SK-MEL-5 (cell line): ENCODE results near the gene SUSD6. TPM values are rescaled to one million over a fixed set of nuclear protein-coding genes. Genes with fewer than 3 reads are reported as not detected.
A peak's percentile ranks its signal among the peaks of the same experiment; 100 is the strongest.

Source experiments
- DNase-seq: peaks from one replicate; pipeline ENCODE4 v3.0.0-alpha.2; 2016; ENCODE audit warnings: low read depth, low spot score
- in situ Hi-C: cut with HindIII; loops from 2 replicates; pipeline ENCODE4 v1.10.0; 2016; ENCODE audit warnings: low sequenced_read_pairs, high pct_unique_total_duplicates, low pct_unique_long_range_greater_than_20kb
- total RNA-seq: library from RNA; depleted of rRNA; stranded (reverse); fragments of >200 nt; shearing (Covaris generic); gene quantifications from 2 replicates; pipeline ENCODE4 v1.2.3, GENCODE V29; 2014

SUSD6 gene
- total RNA-seq, 1 experiment from 2014 or later, result 3.5 TPM

DNA sequence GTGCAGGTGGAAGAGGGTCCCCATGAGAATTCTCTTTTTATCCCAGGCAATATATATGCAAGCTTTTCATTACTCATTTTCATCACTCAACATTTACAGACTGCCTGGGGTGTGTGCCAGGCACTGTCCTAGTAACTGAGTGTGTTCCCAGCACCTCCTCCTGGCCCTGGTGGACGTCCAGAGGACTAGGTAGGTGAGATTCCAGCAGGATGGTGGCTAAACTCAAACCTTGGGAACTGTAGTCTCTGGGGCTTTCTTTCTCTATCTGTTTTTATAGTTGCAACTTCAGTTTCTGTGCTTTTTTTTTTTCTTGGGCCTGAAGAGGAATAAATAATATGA lies 63.8 kb downstream of the SUSD6 start:
- in situ Hi-C loops, result no loop called here
- DNase-seq, result no peak

DNA sequence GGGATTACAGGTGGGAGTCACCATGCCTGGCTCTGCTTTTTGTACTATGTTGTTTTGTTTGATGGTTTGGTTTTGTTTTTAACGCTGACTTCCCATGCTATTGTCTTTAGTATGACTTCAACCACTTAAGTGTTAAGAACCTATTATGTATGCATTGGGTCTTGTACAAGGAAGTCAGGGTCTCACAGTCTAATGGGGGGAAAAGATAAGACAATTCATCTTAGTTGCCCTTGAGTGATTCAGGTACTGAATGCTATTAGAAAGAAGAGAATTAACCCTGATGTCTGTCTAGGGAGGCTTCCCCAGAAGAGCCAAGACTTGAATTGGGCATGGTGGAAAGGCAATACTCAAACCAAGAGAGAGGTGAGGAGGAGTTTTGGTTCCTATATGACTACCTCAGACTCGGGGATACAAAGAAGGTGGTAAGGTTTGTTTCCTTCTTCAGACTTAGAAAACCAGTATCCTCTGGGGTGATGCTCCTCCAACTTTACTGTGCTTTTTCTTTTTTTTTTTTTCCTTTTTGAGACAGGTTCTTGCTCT lies 64.6 kb downstream of the SUSD6 start:
- in situ Hi-C loops, result no loop called here
- no peak for DNase-seq

DNA sequence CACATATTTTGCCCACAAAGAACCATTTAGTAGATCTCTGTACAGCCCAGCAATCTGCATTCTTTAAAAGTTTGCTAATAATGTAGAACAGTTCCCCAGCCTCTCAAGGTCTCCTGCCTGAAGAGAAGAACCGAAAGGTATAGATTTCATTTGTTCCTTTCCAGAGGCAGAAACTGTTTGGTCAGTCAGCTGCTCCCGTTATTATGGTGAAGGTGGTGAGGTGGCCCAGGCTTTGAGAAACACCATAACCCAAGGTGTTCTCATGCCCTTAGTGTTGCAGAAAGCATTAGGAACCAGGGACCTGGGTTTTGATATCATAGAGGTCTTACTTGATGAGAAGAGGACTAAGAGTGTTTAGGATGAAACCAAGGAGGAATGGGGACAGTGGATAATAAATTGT lies 65.3 kb downstream of the SUSD6 start:
- DNase-seq, result no peak
- in situ Hi-C loops, result no loop called here

DNA sequence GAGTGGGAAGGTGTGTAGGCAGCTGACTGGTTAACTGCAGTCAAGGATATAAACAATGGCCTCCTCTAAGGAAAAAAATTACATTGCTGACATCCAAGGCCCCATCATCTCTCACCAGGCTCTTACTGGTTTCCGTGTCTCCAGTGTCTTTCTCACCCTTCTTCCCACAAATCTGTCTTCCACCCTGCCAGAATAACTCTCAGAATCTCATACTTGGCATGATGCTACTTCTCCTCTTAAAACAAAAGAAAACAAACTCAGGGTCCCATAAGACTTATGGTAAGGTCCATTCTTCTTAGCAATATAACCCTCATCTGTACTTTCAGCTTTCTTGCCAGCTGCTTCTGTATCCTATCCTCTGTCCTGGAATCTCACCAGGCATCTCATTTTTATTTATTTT lies 68.9 kb downstream of the SUSD6 start:
- in situ Hi-C loops, result no loop called here
- no peak for DNase-seq

DNA sequence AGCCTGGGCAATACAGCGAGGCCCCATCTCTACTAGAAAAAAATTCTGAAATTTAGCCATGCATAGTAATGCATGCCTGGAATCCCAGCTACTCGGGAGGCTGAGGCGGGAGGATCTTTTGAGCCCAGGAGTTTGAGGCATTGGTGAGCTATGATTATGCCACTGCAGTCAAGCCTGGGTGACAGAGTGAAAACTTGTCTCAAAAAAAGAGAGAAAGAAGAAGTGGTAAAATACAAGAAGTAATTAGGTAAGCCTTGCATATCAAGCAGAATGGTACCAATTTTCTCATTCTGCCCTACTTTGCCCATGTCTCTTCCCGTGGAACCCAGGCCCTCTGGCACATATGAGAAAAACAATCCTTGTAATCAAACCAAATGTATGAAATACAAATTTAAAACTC lies 70.7 kb downstream of the SUSD6 start:
- in situ Hi-C loops, result no loop called here
- no peak for DNase-seq

DNA sequence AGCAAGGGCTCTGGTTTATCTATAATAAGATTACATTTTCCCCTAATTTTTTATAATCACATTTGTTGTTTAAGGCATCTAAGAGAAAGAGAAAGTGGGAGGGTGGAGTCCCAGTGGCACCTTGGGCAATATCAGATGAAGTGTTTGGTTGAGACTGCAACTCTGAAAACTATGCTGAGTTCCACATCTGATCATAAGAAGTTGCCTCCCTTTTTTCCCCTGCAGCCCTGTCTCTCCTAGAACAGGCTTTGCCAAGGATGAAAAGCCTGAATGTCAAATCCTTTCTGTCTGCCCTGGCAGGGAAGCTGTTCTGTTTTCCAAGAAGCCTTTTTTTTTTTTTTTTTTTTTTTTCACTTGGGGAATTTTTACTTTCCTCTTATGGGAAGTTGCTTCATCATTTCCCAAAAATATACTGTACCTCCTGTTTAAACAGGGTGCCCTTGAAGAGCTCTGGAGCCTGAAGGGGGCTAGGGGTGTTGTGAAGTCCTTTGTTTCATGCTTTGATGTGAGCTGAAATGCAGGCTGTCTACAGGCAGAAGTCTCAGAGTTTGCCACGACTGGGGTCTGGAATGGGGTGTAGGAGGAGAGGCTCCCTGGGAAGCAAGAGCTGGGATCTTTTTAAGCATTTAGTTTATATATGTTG lies 71.3 kb downstream of the SUSD6 start:
- in situ Hi-C loops, result no loop called here
- DNase-seq, result no peak

DNA sequence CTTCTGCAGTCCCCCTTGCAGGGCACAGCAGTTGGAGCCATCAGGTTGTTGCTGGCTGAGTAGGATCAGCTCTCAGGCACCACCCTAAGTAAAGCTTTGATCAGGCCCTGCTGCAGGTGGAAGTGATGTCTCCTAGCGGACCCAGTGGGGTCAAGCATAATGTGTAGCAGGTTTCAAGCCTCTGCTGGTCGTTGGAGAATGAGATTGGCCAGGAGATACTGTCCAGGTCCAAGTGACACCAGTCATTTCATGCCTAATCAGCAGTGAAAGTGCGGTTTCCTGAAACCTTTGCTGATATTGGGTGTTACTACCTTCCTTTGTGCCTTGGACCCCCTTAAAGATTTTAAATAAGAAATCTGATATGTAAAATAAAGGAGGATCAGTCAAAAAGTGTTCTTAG lies 72.6 kb downstream of the SUSD6 start:
- in situ Hi-C loops, result no loop called here

DNA sequence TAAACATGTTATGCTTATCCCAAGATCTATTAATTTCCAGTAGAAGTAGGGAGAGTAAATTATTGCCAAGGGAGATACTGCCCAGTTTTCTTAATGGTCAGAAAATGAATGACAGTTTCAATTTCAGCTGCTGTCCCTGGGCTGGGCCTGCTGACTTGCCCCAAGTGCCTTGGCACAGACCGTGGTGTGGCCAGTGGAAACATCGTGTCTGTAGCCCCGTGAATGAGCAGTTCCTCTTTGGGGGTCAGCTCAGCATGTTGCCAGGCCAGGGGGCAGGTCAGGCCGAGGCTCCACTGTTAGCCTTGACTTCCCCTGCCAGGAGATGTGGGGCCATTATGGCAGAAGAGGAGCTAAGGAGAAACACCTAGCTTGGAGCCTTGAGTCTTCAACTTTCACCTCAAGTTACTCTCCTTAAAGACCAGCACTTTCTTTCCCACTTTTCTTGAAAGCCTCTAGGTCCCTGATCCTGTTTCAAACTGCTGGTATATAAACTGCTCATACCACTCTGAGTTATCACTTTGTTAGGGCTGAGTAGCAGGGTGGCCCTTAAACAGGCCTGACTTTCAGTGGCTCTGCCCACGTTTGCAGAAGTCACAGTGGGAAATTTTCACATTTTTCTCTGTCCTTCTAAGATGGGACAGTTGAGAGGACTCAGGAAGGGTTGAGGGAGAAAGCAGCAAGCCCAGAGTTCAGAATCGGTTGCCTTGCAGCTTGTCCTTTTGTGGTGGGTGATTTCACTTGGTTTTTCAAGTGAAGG lies 73.2 kb downstream of the SUSD6 start:
- in situ Hi-C loops, result no loop called here
- no peak for DNase-seq

More for the DNA sequence above, 72.6 kb downstream of the SUSD6 start:
- no peak for DNase-seq

DNA sequence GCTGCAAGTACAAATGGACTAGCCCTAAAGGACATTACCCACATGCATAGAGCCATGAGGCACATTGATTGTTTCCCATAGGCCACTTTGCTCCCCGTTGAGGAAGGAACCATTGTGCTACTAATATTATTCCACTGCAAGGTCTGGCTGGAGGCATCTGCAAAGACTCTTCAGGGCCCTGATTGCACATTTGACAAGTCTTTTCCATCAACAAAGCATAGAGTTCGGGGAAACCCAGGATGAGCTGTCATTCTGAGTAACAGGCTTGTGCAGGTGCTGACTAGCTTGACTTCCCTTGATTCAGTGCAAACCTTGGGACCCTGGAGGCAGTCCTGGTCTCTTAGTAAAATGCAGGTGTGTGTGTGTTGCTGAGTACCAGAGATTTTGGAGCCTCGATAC lies 73.8 kb downstream of the SUSD6 start:
- DNase-seq, result no peak
- in situ Hi-C loops, result no loop called here

DNA sequence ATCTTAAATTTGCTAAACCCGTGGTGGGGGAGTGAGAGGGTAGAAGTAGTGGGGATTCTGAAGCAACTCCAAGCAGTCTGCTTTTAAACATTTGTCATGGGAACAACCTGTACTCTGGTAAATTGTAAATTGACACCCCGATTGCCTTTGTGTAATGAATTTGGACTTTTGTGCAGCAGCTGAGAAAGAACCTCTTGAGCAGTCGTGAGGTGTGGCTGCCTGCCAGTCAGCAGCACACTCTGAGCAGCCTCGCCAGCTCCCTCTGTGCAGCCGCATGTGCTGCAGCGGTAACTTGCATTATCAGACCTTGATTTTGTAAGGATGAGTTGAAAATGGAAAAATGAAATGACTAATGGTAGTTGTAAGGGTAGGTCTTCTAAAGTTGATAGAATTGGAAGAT lies 74.3 kb downstream of the SUSD6 start:
- no peak for DNase-seq
- in situ Hi-C loops, result no loop called here

DNA sequence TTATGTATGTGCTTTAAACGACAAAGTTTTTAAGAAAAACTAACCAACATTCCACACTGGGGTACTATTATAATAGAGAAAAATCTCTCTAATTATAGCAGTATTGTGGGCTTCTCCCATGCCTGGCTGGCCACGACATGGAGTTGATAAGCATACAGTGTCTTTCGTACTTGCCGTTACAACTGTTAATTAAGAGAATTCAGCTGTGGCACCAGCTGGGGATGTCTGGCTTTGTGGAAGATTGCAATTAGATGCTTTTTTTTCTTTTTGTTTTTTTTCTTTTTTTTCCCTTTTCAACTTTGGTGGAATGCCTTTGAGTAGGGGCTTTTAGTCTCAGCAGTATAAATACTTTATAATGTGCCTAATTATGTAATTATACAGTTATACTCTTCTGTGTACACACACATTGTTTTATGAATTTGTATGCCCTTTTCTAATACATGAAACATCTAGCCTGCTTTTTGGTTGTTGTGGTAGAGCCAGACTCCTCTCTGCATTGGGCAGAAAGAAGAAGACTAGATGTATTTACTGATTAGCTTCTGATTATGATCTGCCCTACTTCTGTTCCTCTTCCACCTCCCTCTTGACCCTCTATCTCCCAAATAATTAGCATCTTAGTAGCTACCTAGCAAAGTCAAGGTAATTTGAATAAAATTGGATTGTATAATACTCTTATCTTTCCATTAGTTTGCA lies 76.4 kb downstream of the SUSD6 start:
- in situ Hi-C loops, result no loop called here
- DNase-seq, result no peak

DNA sequence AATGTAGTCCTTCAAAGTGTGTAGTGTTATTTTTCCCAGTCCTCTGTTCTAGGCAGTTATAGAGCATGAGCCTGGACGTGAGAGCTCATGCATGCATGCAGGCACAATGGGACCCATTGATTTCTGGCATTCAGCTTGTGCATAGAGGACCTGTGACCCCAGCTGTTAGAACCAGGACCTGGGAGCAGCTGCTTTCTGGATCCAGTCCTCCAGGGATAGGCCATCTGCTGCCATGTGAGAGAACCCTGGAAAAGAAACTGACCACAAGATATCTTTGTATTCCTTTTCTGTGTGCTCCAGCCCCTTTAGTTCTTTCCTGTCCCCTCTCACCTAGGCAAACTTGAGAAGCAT lies 76.9 kb downstream of the SUSD6 start:
- in situ Hi-C loops, result no loop called here
- DNase-seq, result peak; percentile 94

DNA sequence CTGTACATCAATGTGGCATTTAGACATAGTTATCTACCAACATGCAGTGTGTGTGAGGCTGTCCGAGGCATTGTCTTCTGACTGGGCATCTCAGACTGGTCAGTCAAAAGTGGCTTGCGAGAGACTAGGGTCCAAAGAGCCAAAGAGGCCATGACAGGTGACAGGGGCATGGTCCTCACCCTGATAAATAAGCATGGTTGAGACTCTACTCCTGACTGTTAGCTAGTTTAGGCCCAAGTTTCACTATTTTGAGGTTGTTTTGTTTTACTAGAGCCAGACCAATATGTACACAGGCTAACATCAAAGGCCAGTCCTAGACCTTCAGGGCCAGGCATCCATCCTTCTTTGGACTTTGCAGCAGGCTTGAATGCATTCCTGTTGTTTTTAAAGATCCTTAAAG lies 78.6 kb downstream of the SUSD6 start:
- DNase-seq, result no peak
- in situ Hi-C loops, result no loop called here

DNA sequence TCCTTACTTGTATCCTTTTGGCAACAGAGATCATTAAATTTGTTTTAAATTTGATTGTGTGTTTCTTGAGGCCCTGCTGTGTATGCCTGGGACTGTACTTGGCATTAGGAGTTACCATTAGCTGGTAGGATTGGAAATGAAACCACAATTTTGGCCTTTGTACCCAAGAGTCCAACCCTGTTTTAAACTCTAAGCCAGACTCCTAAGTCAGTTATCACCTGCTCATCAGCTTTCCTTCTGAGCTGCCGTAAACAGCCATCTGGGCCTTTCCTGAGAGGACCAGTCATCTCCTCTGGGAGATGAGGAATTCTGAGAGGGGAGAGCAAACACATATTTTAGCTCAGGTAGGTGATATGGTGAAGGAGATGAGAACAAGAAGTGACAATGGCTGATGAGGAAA lies 81.2 kb downstream of the SUSD6 start:
- DNase-seq, result no peak
- in situ Hi-C loops, result no loop called here

DNA sequence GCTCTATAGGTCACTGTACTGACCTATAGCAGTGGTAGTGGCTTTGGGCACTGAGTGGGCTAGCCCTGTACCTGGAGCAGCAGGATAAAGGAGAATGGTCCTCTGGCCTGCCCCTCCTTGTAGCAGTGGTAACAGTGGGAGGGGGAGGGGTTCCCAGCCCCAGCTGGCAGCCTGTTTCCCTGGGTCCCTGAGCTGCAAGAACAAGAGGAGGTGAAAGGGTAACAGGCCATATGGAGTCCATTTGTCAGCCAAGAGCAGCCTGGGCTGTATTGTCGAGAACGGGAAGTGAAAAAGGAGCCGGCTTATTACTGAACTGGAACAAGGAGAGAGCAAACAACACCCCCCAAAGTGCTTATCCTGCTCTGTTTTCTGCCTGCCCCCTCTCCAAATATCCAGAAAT lies 81.7 kb downstream of the SUSD6 start:
- in situ Hi-C loops, result no loop called here

DNA sequence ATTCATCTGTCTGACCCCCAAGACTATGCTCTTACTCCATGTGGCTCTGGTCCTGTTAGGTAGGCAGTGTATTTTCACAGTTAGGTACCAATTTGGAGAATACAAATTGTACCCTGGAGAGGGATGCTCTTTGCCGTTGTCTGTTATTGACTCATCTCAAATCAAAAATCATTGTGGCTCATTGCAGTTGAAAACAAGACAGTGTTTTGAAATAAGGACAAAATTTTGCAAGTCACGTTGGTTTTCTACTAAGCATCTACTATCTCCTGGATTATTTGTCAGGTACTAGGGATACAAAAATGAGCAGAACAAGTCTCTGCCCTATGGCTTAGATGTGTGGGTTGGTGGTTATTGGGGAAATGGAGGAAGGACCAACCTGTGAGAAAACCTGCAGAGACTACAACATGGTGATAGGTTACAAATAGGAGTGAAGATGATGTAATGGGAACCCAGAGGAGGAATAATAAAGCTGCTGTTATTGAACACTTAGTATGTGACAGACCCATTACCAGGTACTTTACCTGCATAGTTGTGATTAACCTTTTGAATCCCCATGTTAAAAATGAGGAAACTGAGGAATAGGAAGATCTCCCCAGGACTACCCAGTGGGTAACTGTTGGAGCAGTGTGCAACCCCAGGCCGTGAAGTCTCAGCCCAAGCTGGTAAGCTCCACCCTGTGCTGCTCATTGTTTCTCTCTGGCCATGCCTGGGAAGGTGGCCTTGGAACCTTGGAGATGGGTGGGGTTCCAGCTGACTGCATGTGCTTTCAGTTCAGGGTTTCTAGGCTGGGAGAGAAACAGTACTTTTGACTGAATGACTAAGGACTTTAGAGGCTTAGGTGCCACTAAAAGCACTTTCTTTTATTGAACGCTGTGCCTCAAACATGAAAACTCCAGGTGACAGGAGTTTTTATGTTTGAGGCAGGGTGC lies 82.7 kb downstream of the SUSD6 start:
- DNase-seq, result no peak
- in situ Hi-C loops, result no loop called here

More for the DNA sequence above, 81.7 kb downstream of the SUSD6 start:
- no peak for DNase-seq

DNA sequence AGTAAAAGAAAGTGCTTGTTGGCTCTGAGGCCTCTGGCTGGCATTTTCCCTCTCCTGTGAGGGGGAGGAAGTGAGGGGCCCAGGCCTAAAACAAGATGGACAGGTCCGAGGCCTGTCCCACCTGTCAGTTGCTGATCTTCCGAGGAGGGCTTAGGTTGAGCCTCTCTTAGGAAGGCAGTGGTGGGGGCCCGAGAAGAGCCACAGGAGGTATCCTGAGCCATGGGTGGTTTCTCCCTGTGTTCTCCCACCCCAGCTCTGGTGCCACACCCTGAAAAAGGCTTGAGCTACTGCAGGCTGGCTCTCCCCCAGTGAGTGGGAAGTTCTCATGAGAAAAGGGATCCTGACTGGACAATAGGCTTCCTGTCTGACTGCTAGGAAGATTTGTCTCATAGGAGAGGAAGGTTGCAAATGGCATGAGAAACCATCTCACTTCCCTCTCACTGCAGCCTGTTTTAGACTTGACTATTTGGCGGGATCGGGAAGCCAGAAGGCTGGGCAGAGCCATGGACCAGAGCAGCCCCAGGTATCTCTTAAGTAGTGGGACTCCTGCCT lies 83.4 kb downstream of the SUSD6 start:
- peak; percentile 62 for DNase-seq
- in situ Hi-C loops, result no loop called here
